ENCODE data around the gene SFTA2. TPM values are rescaled to one million over a fixed set of nuclear protein-coding genes. Genes with fewer than 3 reads are reported as not detected.
"Not testable (repeated sequence)": the region's sequence is repeated elsewhere in the genome, so short reads cannot be mapped to it uniquely, and the experiment has no call there.

SFTA2 gene
- 0.76 TPM for total RNA-seq

GRCh38 chr6:30931969-30932645 lies at the start of gene SFTA2:
TSS of gene SFTA2 (minus strand) at chr6:30932170. CDS start at chr6:30932096, 74 bp downstream.
- ATAC-seq (no peak), DNase-seq (ENCODE audit: low spot score) (no peak)
- intact Hi-C loops (cut with DNase I), result loop anchor here (10.0 kb wide), 1 partner anchor 133 kb away; no protein-coding TSS in a partner anchor

- no peak for ATAC-seq
- intact Hi-C loops (cut with DNase I), result no loop called here
Observed at GRCh38 chr6:30979690-30980089, 47.7 kb upstream of the SFTA2 start.

GRCh38 chr6:30979141-30979540 lies 47.2 kb upstream of the SFTA2 start:
- DNase-seq (ENCODE audit: low spot score) (no peak), ATAC-seq (no peak)
- intact Hi-C loops (cut with DNase I), result no loop called here

More at GRCh38 chr6:30979690-30980089, 47.7 kb upstream of the SFTA2 start:
- no peak for DNase-seq (ENCODE audit: low spot score)

- intact Hi-C loops (cut with DNase I), result no loop called here
- DNase-seq (ENCODE audit: low spot score) (no peak), ATAC-seq (no peak)
Observed at GRCh38 chr6:30974490-30975252, 42.7 kb upstream of the SFTA2 start.

- DNase-seq (ENCODE audit: low spot score) (no peak), ATAC-seq (no peak)
- intact Hi-C loops (cut with DNase I), result no loop called here
Observed at GRCh38 chr6:30972816-30973215, 40.8 kb upstream of the SFTA2 start.

GRCh38 chr6:30970946-30971345 lies 39.0 kb upstream of the SFTA2 start:
- DNase-seq (ENCODE audit: low spot score) (no peak), ATAC-seq (no peak)
- intact Hi-C loops (cut with DNase I), result no loop called here

GRCh38 chr6:30969171-30969570 lies 37.2 kb upstream of the SFTA2 start:
- DNase-seq (ENCODE audit: low spot score); intact Hi-C loops (cut with DNase I); ATAC-seq: not testable (repeated sequence)

- intact Hi-C loops (cut with DNase I), result no loop called here
- ATAC-seq, result no peak
- DNase-seq (ENCODE audit: low spot score), result no peak
Observed at GRCh38 chr6:30966154-30966553, 34.2 kb upstream of the SFTA2 start.

- DNase-seq (ENCODE audit: low spot score), result no peak
- intact Hi-C loops (cut with DNase I), result no loop called here
- no peak for ATAC-seq
Observed at GRCh38 chr6:30965140-30965601, 33.2 kb upstream of the SFTA2 start.

- intact Hi-C loops (cut with DNase I), result no loop called here
- ATAC-seq (no peak), DNase-seq (ENCODE audit: low spot score) (no peak)
Observed at GRCh38 chr6:30964075-30964474, 32.1 kb upstream of the SFTA2 start.

- no peak for ATAC-seq
- intact Hi-C loops (cut with DNase I), result no loop called here
- DNase-seq (ENCODE audit: low spot score), result no peak
Observed at GRCh38 chr6:30963641-30964040, 31.7 kb upstream of the SFTA2 start.

GRCh38 chr6:30962716-30963115 lies 30.7 kb upstream of the SFTA2 start:
- intact Hi-C loops (cut with DNase I), result no loop called here
- ATAC-seq, result no peak

GRCh38 chr6:30960907-30961673 lies 29.1 kb upstream of the SFTA2 start:
- intact Hi-C loops (cut with DNase I), result no loop called here
- peak; percentile 28 for ATAC-seq

More at GRCh38 chr6:30962716-30963115, 30.7 kb upstream of the SFTA2 start:
- no peak for DNase-seq (ENCODE audit: low spot score)

GRCh38 chr6:30957716-30958115 lies 25.7 kb upstream of the SFTA2 start:
- intact Hi-C loops (cut with DNase I), result no loop called here
- no peak for ATAC-seq

More at GRCh38 chr6:30960907-30961673, 29.1 kb upstream of the SFTA2 start:
- no peak for DNase-seq (ENCODE audit: low spot score)

GRCh38 chr6:30955367-30956042 lies 23.5 kb upstream of the SFTA2 start:
- intact Hi-C loops (cut with DNase I), result no loop called here
- peak; percentile 80 for DNase-seq (ENCODE audit: low spot score)
- ATAC-seq, result peak; percentile 93

More at GRCh38 chr6:30957716-30958115, 25.7 kb upstream of the SFTA2 start:
- DNase-seq (ENCODE audit: low spot score), result no peak

GRCh38 chr6:30954631-30955366 lies 22.8 kb upstream of the SFTA2 start:
- DNase-seq (ENCODE audit: low spot score) (no peak), ATAC-seq (peak; percentile 53)
- intact Hi-C loops (cut with DNase I), result no loop called here

GRCh38 chr6:30951907-30952469 lies 20.0 kb upstream of the SFTA2 start:
- ATAC-seq (no peak), DNase-seq (ENCODE audit: low spot score) (no peak)
- intact Hi-C loops (cut with DNase I), result no loop called here

GRCh38 chr6:30948811-30949210 lies 16.8 kb upstream of the SFTA2 start:
- intact Hi-C loops (cut with DNase I), result no loop called here
- ATAC-seq (no peak), DNase-seq (ENCODE audit: low spot score) (no peak)
